BE2C (cell line): ENCODE data around the gene HOXA6.

Experiments used
- DNase-seq: peaks from one replicate; pipeline ENCODE4 v3.0.0-alpha.2; 2020
- H3K27me3 ChIP-seq: fragments of 250-450 bp; sonication (Bioruptor Pico); 2 replicates; pipeline ENCODE4 v1.5.1; 2020; ENCODE audit warnings: mild to moderate bottlenecking
- H3K36me3 ChIP-seq: fragments of 250-450 bp; sonication (Bioruptor Pico); 2 replicates; pipeline ENCODE4 v1.5.1; 2020; ENCODE audit warnings: mild to moderate bottlenecking
- H3K4me1 ChIP-seq: fragments of 250-450 bp; sonication (Bioruptor Pico); 2 replicates; pipeline ENCODE4 v1.5.1; 2020
- H3K4me3 ChIP-seq: 2 replicates; pipeline ENCODE4 v1.5.1; 2011; ENCODE audit warnings: low read depth, low read length
- H3K9me3 ChIP-seq: fragments of 250-450 bp; sonication (Bioruptor Pico); 2 replicates; pipeline ENCODE4 v1.5.1; 2020
- CTCF ChIP-seq: IDR thresholded peaks from 2 replicates; pipeline ENCODE4 v1.5.1; 2012; ENCODE audit warnings: mild to moderate bottlenecking, low read depth, low read length

Gene HOXA6

GRCh38 chr7:27124902-27125689 is 22.5 kb downstream of the HOXA6 start:
- peaks cover 100% of the 10 kb centered on the region for H3K27me3 ChIP-seq

GRCh38 chr7:27124096-27124901 is 23.3 kb downstream of the HOXA6 start:
- Histone ChIP-seq H3K36me3 (no peaks in the 10 kb centered on the region), H3K4me1 (no peaks in the 10 kb centered on the region), H3K27me3 (peaks cover 100% of the 10 kb centered on the region), H3K4me3 (no peak overlapping the region), H3K9me3 (no peaks in the 10 kb centered on the region)
- no peak for TF ChIP-seq CTCF
- DNase-seq: no peak

More at GRCh38 chr7:27124902-27125689, 22.5 kb downstream of the HOXA6 start:
- H3K36me3 ChIP-seq: no peaks in the 10 kb centered on the region
- no peaks in the 10 kb centered on the region for H3K9me3 ChIP-seq
- H3K4me3 ChIP-seq: no peak overlapping the region
- no peak for TF ChIP-seq CTCF
- DNase-seq: no peak
- no peaks in the 10 kb centered on the region for H3K4me1 ChIP-seq

GRCh38 chr7:27123477-27124053 is 24.0 kb downstream of the HOXA6 start:
- DNase-seq: no peak
- peaks cover 100% of the 10 kb centered on the region for H3K27me3 ChIP-seq
- H3K9me3 ChIP-seq: no peaks in the 10 kb centered on the region
- H3K36me3 ChIP-seq: no peaks in the 10 kb centered on the region
- no peak for TF ChIP-seq CTCF
- H3K4me3 ChIP-seq: no peak overlapping the region
- H3K4me1 ChIP-seq: no peaks in the 10 kb centered on the region

- TF ChIP-seq CTCF: no peak
- H3K9me3 ChIP-seq: no peaks in the 10 kb centered on the region
- H3K4me1 ChIP-seq: no peaks in the 10 kb centered on the region
- H3K36me3 ChIP-seq: no peaks in the 10 kb centered on the region
- no peak overlapping the region for H3K4me3 ChIP-seq
- no peak for DNase-seq
- H3K27me3 ChIP-seq: peaks cover 100% of the 10 kb centered on the region
Measured at GRCh38 chr7:27123007-27123476, 24.5 kb downstream of the HOXA6 start.

- DNase-seq: no peak
- no peak for TF ChIP-seq CTCF
- no peaks in the 10 kb centered on the region for H3K36me3 ChIP-seq
- no peaks in the 10 kb centered on the region for H3K4me1 ChIP-seq
- H3K9me3 ChIP-seq: no peaks in the 10 kb centered on the region
- peaks cover 100% of the 10 kb centered on the region for H3K27me3 ChIP-seq
- no peak overlapping the region for H3K4me3 ChIP-seq
Measured at GRCh38 chr7:27122077-27122910, 25.3 kb downstream of the HOXA6 start.
